LNCAP (cell line): ENCODE measurements around the gene AIFM1.

Experiments
- CTCF ChIP-seq: fragments of 450-650 bp; IDR thresholded peaks from 2 replicates; pipeline ENCODE4 v1.5.1; 2017; ENCODE audit warnings: mild to moderate bottlenecking

Gene AIFM1

DNA sequence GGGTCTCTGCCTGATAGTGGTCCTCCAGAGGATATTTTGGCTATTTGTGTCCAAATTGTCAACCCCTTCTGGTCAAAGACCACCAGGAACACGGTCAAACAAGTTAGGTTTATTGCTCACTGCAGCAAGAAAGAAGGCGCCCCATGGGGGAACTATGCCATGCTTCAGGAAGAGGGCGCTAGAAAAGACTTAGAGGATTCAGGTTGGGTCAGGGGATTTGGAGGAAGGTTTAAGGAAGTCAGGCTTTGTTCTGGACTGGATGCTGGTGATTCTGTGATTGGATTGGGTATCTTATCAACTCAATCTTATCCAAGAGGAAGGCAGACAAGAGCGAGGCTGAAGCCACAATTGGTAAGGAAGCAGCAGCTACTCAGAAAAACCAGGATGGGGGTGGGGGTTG lies 41.1 kb downstream of the AIFM1 start:
- TF ChIP-seq CTCF = no peak

- TF ChIP-seq CTCF = no peak
These were observed 44.2 kb downstream of the AIFM1 start for GRCh38 chrX:130121505-130121800.

GRCh38 chrX:130120746-130121504 lies 44.7 kb downstream of the AIFM1 start:
- TF ChIP-seq CTCF = no peak

GRCh38 chrX:130120321-130120731 lies 45.3 kb downstream of the AIFM1 start:
- no peak for TF ChIP-seq CTCF

DNA sequence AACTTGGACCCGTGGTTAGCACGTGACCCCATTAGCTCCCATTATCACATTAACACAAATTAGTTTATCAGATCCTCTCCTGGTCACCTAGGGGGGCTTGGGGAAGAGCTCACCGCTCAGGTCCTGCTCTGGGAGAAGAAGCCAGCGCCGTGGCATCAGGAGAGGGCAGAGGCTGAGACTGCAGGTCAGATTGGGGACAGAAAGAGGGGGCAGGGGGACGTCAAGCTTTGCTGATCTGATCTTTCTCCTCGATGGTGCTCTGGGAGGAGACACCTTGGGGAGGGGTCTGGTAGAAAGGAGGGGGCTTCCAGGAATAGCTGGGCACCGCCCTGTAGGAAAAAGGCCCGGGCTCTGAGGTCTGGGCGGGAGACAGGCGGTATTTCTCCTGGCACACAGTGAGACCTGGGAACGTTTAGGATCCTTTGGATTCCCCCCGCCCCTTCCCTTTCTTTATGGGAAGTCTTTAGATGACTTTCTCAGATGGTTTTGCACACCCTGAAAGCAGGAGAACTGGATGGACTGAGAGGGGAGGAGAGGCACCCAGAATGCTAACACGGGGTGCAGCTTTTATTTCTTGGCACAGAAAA lies 46.2 kb downstream of the AIFM1 start:
- TF ChIP-seq CTCF = no peak

DNA sequence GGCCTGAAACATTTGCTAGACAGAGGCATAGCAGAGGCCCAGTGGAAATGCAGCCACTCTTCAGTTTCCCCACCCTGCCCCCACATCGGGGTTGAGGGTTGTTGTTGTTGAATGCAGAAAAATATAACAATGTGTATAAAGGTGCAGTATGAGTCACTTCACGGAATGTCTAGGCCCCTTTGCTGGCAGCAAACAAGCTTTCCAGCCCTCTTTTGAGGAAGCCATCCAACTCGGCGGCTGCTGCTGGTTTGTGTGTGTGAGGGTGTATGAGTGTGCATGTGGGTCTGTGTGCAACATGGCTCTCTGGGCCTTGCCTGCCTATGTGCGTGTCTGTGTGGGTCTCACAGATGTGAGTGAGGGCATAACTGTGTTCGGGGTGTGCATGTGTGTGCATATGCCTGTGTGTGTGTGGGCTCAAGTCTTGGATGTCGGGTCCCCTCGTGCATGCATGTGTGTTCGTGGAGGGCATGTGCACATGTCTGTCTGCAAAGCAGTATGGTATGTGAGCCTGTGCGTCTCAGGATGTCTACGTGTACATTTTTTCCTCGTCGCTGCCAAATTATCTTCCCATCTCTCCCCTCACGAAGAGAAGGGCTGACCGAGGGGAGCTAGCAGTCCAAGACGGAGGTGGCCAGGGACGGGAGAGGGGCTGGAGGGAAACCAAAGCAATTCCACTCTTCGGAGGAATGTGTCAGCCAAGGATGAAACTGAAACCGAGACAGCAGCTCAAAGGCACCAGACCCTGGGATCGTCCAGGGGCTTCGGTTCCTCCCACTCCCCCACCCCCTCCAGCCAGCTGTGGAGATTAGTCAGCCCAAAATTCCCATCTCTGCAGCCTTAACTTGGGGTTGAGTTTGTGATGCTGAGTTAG lies 47.0 kb downstream of the AIFM1 start:
- TF ChIP-seq CTCF = no peak

- TF ChIP-seq CTCF = no peak
These were observed 48.5 kb downstream of the AIFM1 start for GRCh38 chrX:130117166-130117565.
